PC-9 (cell line): Measurements from ENCODE around the gene UGT1A10. TPM values are rescaled to one million over a fixed set of nuclear protein-coding genes. Genes with fewer than 3 reads are reported as not detected.

Experiments used
- BruUV-seq: library from RNA; stranded (reverse); fragments of 400-500 nt; replicated peaks from 2 replicates; lab custom pipeline; 2021; lab: Mats Ljungman, UMichigan
- CTCF ChIA-PET: fragments of 300-600 bp; sonication (Branson Sonifier 250); formaldehyde crosslinking; loops from one replicate; lab custom pipeline; 2022; ENCODE audit warnings: antibody characterized with exemption; lab: Charles Lee
- POLR2A ChIA-PET: fragments of 300-600 bp; sonication (Branson Sonifier 250); formaldehyde crosslinking; loops from one replicate; lab custom pipeline; 2022; ENCODE audit warnings: antibody characterized with exemption; ENCODE audit not compliant: unreplicated experiment; lab: Charles Lee
- DNase-seq, 2 experiments: peaks; one replicate each; pipeline versions ENCODE4 v3.0.0 to v3.0.0-alpha.2; 2015 to 2022; ENCODE audit warnings: mixed read lengths in 1 of 2
- H2AFZ ChIP-seq: fragments of 200-600 bp; sonication (generic); 2 replicates; pipeline ENCODE4 v1.8.1; 2017; ENCODE audit warnings: antibody characterized with exemption
- H3F3A ChIP-seq: fragments of 200-600 bp; sonication (generic); 2 replicates; pipeline ENCODE4 v1.8.1; 2017; ENCODE audit warnings: antibody characterized with exemption, mild to moderate bottlenecking, low read depth; ENCODE audit not compliant: insufficient read depth
- H3K27ac ChIP-seq: fragments of 200-600 bp; sonication (generic); 2 replicates; pipeline ENCODE4 v1.6.1; 2016; ENCODE audit warnings: mixed run types
- H3K27me3 ChIP-seq: fragments of 200-600 bp; sonication (generic); 2 replicates; pipeline ENCODE4 v1.6.1; 2016; ENCODE audit warnings: low read depth, mixed run types; ENCODE audit not compliant: insufficient read depth
- H3K36me3 ChIP-seq: fragments of 200-600 bp; sonication (generic); 2 replicates; pipeline ENCODE4 v1.6.1; 2016; ENCODE audit warnings: low read depth, mixed run types
- H3K4me1 ChIP-seq: fragments of 200-600 bp; sonication (generic); replicated peaks from 2 replicates; pipeline ENCODE4 v1.6.1; 2016; ENCODE audit warnings: mixed run types; ENCODE audit not compliant: insufficient read depth
- H3K4me2 ChIP-seq: fragments of 200-600 bp; sonication (generic); 2 replicates; pipeline ENCODE4 v1.6.1; 2017; ENCODE audit warnings: mixed run types
- H3K4me3 ChIP-seq: fragments of 200-600 bp; sonication (generic); 2 replicates; pipeline ENCODE4 v1.6.1; 2016; ENCODE audit warnings: mixed run types
- H3K79me2 ChIP-seq: fragments of 200-600 bp; sonication (generic); 2 replicates; pipeline ENCODE4 v1.6.1; 2017; ENCODE audit warnings: low read depth, mixed run types
- H3K9me2 ChIP-seq: fragments of 200-600 bp; sonication (generic); 2 replicates; pipeline ENCODE4 v1.8.1; 2017; ENCODE audit warnings: mild to moderate bottlenecking; ENCODE audit not compliant: insufficient read depth
- H3K9me3 ChIP-seq: fragments of 200-600 bp; sonication (generic); 2 replicates; pipeline ENCODE4 v1.8.1; 2016; ENCODE audit warnings: low read depth; ENCODE audit not compliant: insufficient read depth
- H4K20me1 ChIP-seq: fragments of 200-600 bp; sonication (generic); 2 replicates; pipeline ENCODE4 v1.8.1; 2017; ENCODE audit not compliant: insufficient read depth
- EZH2 ChIP-seq: fragments of 200-600 bp; sonication (generic); IDR thresholded peaks from 2 replicates; pipeline ENCODE4 v1.8.0; 2017; ENCODE audit warnings: antibody characterized with exemption, low read depth
- intact Hi-C: fragments of 100-400 bp; cut with micrococcal nuclease; formaldehyde crosslinking; loops from one replicate; pipeline ENCODE4 v1.10.0; 2022; ENCODE audit not compliant: unreplicated experiment
- total RNA-seq: library from RNA; stranded (reverse); gene quantifications from 2 replicates; pipeline ENCODE4 v1.2.3, GENCODE V29; 2021
- TF ChIP-seq, protein P1 (sequence below): fragments of 200-600 bp; sonication (generic); conservative IDR thresholded peaks from 2 replicates; pipeline ENCODE4 v1.6.1; 2017; ENCODE audit warnings: mixed run types, antibody characterized with exemption, mild to moderate bottlenecking, moderate library complexity

The UGT1A10 gene
- total RNA-seq, 1 experiment from 2014 or later, result not detected

DNA sequence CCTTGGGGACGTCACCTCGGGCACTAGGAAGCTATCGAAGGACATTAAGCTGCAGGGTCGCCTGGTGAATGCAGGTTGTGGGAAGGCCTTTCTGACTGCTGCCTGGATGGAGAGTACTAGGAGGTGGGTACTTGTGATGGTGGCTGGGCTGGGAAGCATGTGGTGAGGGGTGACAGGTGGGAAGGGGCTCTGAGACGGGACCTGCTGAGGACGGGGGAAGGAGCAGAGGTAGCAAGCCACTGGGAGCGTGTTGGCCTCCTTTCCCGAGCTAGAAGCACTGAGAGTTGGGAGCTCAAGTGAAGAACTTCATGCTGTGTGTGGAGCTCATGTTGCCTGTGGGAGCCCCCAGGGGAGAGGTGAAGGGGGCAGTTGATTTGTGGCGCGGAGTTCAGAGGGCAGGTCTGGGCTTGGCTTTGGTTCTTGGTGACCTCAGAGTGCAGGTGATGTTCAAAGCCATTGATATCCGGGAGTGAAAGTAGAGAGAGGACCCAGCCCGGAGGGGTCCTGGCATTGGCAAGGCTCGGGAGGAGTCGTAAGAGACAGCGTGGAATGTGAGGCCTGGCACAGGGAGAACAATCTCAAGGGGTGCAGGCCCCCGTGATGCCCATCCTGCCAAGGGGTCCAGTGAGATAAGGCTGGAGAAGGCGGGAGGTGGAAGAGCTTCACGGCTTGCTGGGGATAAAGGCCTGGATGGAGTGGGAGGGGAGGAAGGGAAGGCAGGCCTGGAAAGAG is 155.1 kb downstream of the UGT1A10 start:
- no peak for DNase-seq
- H3K4me2 ChIP-seq, result no peak overlapping the region
- H4K20me1 ChIP-seq, result no peaks in the 10 kb centered on the region
- intact Hi-C loops, result no loop called here
- BruUV-seq, result no TSS peak
- no peak overlapping the region for H3K27ac ChIP-seq
- H3K4me3 ChIP-seq, result no peak overlapping the region
- no peaks in the 10 kb centered on the region for H3K9me2 ChIP-seq
- H3K79me2 ChIP-seq, result no peaks in the 10 kb centered on the region
- no peaks in the 10 kb centered on the region for H3K36me3 ChIP-seq
- H3K27me3 ChIP-seq, result no peaks in the 10 kb centered on the region
- TF ChIP-seq, protein P1, sequence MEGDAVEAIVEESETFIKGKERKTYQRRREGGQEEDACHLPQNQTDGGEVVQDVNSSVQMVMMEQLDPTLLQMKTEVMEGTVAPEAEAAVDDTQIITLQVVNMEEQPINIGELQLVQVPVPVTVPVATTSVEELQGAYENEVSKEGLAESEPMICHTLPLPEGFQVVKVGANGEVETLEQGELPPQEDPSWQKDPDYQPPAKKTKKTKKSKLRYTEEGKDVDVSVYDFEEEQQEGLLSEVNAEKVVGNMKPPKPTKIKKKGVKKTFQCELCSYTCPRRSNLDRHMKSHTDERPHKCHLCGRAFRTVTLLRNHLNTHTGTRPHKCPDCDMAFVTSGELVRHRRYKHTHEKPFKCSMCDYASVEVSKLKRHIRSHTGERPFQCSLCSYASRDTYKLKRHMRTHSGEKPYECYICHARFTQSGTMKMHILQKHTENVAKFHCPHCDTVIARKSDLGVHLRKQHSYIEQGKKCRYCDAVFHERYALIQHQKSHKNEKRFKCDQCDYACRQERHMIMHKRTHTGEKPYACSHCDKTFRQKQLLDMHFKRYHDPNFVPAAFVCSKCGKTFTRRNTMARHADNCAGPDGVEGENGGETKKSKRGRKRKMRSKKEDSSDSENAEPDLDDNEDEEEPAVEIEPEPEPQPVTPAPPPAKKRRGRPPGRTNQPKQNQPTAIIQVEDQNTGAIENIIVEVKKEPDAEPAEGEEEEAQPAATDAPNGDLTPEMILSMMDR, result no peak
- no peak for TF ChIP-seq EZH2
- H3F3A ChIP-seq, result no peaks in the 10 kb centered on the region
- CTCF ChIA-PET, result interaction anchor here (0.9 kb wide), 1 partner anchor 478 kb away, joined by 8 read pairs; no protein-coding TSS in a partner anchor
- POLR2A ChIA-PET, result no interaction called here
- no peak overlapping the region for H2AFZ ChIP-seq
- H3K9me3 ChIP-seq, result peaks cover 3% of the 10 kb centered on the region; the same call in 1 of the 2 replicates
- no peaks in the 10 kb centered on the region for H3K4me1 ChIP-seq

DNA sequence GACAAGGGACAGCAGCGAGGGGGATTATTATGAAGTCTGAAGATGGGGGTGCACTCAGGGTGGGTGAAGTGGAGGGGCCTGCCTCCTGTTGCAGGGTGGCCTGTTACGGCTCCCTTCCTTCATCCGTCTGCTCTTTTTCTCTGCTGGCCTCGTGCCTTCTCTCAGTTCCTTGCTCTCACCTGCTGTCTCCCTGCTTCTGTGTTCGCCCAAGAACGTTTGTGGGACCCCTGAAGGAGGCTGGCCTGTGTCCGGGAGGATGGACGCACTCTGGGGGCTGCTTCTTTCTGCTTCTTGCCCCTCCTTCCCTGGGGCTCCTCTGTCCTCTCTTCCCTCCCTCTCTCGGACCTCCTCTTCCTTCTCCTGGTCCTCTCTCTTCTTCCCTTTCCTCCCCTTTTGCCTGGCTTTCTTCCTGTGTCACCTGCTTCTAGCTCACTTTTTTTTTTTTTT is 155.7 kb downstream of the UGT1A10 start:
- H3K79me2 ChIP-seq, result no peaks in the 10 kb centered on the region
- no peak overlapping the region for H2AFZ ChIP-seq
- H3K9me3 ChIP-seq, result peaks cover 3% of the 10 kb centered on the region; the same call in 1 of the 2 replicates
- no TSS peak for BruUV-seq
- H3K4me3 ChIP-seq, result no peak overlapping the region
- POLR2A ChIA-PET, result no interaction called here
- TF ChIP-seq EZH2, result no peak
- TF ChIP-seq, protein P1, result no peak
- H3K4me1 ChIP-seq, result no peaks in the 10 kb centered on the region
- H3K27me3 ChIP-seq, result no peaks in the 10 kb centered on the region
- no peaks in the 10 kb centered on the region for H3F3A ChIP-seq
- no peaks in the 10 kb centered on the region for H3K36me3 ChIP-seq
- H3K9me2 ChIP-seq, result no peaks in the 10 kb centered on the region
- H4K20me1 ChIP-seq, result no peaks in the 10 kb centered on the region
- DNase-seq, result no peak
- no peak overlapping the region for H3K4me2 ChIP-seq
- CTCF ChIA-PET, result no interaction called here
- H3K27ac ChIP-seq, result no peak overlapping the region
- intact Hi-C loops, result no loop called here

DNA sequence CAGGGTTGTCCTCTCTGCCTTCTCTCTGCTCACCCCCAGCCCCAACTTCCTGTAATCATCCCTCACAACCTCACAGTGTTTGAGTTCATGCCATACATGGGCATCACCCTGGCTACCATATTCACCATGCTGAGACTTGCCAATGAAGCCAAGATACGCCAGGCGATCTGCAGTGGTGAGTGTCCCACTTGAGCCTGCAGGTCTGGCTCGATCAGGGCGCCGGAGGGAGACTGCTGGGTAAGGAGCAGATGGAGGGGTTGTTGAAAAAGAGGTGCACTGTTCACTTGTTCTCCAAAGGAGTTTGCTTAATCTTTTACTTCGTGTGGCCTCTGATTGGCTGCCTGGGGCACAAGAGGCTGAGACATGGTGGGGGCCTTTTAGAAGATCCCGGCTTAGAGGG is 156.5 kb downstream of the UGT1A10 start:
- POLR2A ChIA-PET, result no interaction called here
- no peak for TF ChIP-seq EZH2
- TF ChIP-seq, protein P1, result no peak
- no peaks in the 10 kb centered on the region for H3F3A ChIP-seq
- H3K4me2 ChIP-seq, result no peak overlapping the region
- BruUV-seq, result no TSS peak
- CTCF ChIA-PET, result no interaction called here
- no peaks in the 10 kb centered on the region for H3K4me1 ChIP-seq
- intact Hi-C loops, result no loop called here
- H3K36me3 ChIP-seq, result no peaks in the 10 kb centered on the region
- H2AFZ ChIP-seq, result no peak overlapping the region
- no peaks in the 10 kb centered on the region for H3K9me2 ChIP-seq
- H3K79me2 ChIP-seq, result no peaks in the 10 kb centered on the region
- H3K9me3 ChIP-seq, result no peaks in the 10 kb centered on the region
- no peak overlapping the region for H3K4me3 ChIP-seq
- no peaks in the 10 kb centered on the region for H3K27me3 ChIP-seq
- DNase-seq, result no peak
- no peaks in the 10 kb centered on the region for H4K20me1 ChIP-seq
- no peak overlapping the region for H3K27ac ChIP-seq
